HCT116 (cell line): Measurements from ENCODE around the gene IL1RAPL2. TPM values are rescaled to one million over a fixed set of nuclear protein-coding genes. Genes with fewer than 3 reads are reported as not detected.

ENCODE experiments used
- ATAC-seq: fragments of 200-7000 bp; cut with Tn5 transposase; 2 replicates; pipeline ENCODE4 v1.9.1; 2020; ENCODE audit warnings: mild to moderate bottlenecking, moderate library complexity
- BruUV-seq: library from RNA; stranded (reverse); fragments of 400-500 nt; replicated peaks from 2 replicates; lab custom pipeline; 2021; lab: Mats Ljungman, UMichigan
- CTCF ChIA-PET: fragments of 300-600 bp; sonication (Branson Sonifier 250); formaldehyde crosslinking; loops from one replicate; lab custom pipeline; 2021; ENCODE audit warnings: antibody characterized with exemption; lab: Charles Lee
- POLR2A ChIA-PET: fragments of 300-600, 350-600 bp; sonication (Branson Sonifier 250); formaldehyde crosslinking; loops from one replicate; lab custom pipeline; 2021; ENCODE audit warnings: antibody characterized with exemption; lab: Charles Lee
- RAD21 ChIA-PET, 2 experiments: fragments of 300-600 bp; sonication (Branson Sonifier 250); formaldehyde crosslinking; loops; one replicate each; lab custom pipeline; 2023; ENCODE audit warnings: low total read pairs in 2 of 2; ENCODE audit not compliant: uncharacterized antibody in 2 of 2, unreplicated experiment in 2 of 2, low non-redundant PET in 1 of 2; lab: Charles Lee
- DNase-seq: peaks from one replicate; pipeline ENCODE4 v3.0.0-alpha.2; 2010; ENCODE audit warnings: low read depth, low spot score
- H2AFZ ChIP-seq: fragments of 200-600 bp; shearing (Covaris generic), sonication (generic); 2 replicates; pipeline ENCODE4 v1.6.1; 2017; ENCODE audit warnings: low read depth, mixed run types, mixed read lengths, antibody characterized with exemption, low read length; ENCODE audit not compliant: poor library complexity, severe bottlenecking
- H3K27ac ChIP-seq: 2 replicates; pipeline ENCODE4 v1.5.1; 2012; ENCODE audit warnings: low read depth, low read length
- H3K27me3 ChIP-seq: fragments of 200-600 bp; sonication (generic); 2 replicates; pipeline ENCODE4 v1.6.1; 2016; ENCODE audit warnings: mixed run types, low read length, mixed read lengths; ENCODE audit not compliant: insufficient read depth
- H3K36me3 ChIP-seq, 2 experiments: fragments of 200-500 bp in 1 of 2; fragments of 200-600 bp in 1 of 2; sonication (Bioruptor generic) in 1 of 2; sonication (generic) in 1 of 2; 2 replicates each; pipeline versions ENCODE4 v1.5.1 to v1.6.1; 2014 to 2016; ENCODE audit warnings: low read length in 2 of 2, inconsistent platforms in 1 of 2, mixed read lengths in 1 of 2, mixed run types in 1 of 2; ENCODE audit not compliant: insufficient read depth in 2 of 2, control insufficient read depth in 1 of 2
- H3K4me1 ChIP-seq, 2 experiments: fragments of 200-600 bp in 1 of 2; sonication (generic) in 1 of 2; 2 replicates each; pipeline versions ENCODE4 v1.5.1 to v1.6.1; 2012 to 2017; ENCODE audit warnings: low read length in 2 of 2, inconsistent platforms in 1 of 2, mild to moderate bottlenecking in 1 of 2, mixed read lengths in 1 of 2, mixed run types in 1 of 2, moderate library complexity in 1 of 2; ENCODE audit not compliant: insufficient read depth in 2 of 2, control insufficient read depth in 1 of 2
- H3K4me2 ChIP-seq: fragments of 200-600 bp; sonication (generic); 2 replicates; pipeline ENCODE4 v1.6.1; 2017; ENCODE audit warnings: mixed run types, low read length, mixed read lengths
- H3K4me3 ChIP-seq, 2 experiments: fragments of 200-600 bp in 1 of 2; sonication (generic) in 1 of 2; replicated peaks in 1 of 2; 2 replicates each; pipeline ENCODE4 v1.5.1; 2011 to 2016; ENCODE audit warnings: low read length in 2 of 2, control low read depth in 1 of 2, low read depth in 1 of 2, mild to moderate bottlenecking in 1 of 2, mixed read lengths in 1 of 2, mixed run types in 1 of 2
- H3K79me2 ChIP-seq: fragments of 200-600 bp; sonication (generic); 2 replicates; pipeline ENCODE4 v1.6.1; 2017; ENCODE audit warnings: mild to moderate bottlenecking, mixed run types, low read length, moderate library complexity, mixed read lengths; ENCODE audit not compliant: insufficient read depth
- H3K9ac ChIP-seq: fragments of 200-600 bp; sonication (generic); 2 replicates; pipeline ENCODE4 v1.6.1; 2016; ENCODE audit warnings: low read length, mixed read lengths
- H3K9me2 ChIP-seq: fragments of 200-600 bp; sonication (generic), shearing (Covaris generic); 2 replicates; pipeline ENCODE4 v1.6.1; 2017; ENCODE audit warnings: mixed run types, mild to moderate bottlenecking, moderate library complexity; ENCODE audit not compliant: insufficient read depth
- H3K9me3 ChIP-seq, 2 experiments: fragments of 200-500 bp in 1 of 2; fragments of 200-600 bp in 1 of 2; sonication (Bioruptor generic) in 1 of 2; sonication (generic) in 1 of 2; 2 replicates each; pipeline ENCODE4 v1.6.1; 2014 to 2017; ENCODE audit warnings: low read length in 2 of 2, mixed read lengths in 2 of 2, inconsistent platforms in 1 of 2, low read depth in 1 of 2, mild to moderate bottlenecking in 1 of 2, mixed run types in 1 of 2, moderate library complexity in 1 of 2; ENCODE audit not compliant: control insufficient read depth in 1 of 2, insufficient read depth in 1 of 2
- H4K20me1 ChIP-seq: fragments of 200-600 bp; sonication (generic), shearing (Covaris generic); 2 replicates; pipeline ENCODE4 v1.6.1; 2017; ENCODE audit warnings: mixed run types, mild to moderate bottlenecking, moderate library complexity; ENCODE audit not compliant: insufficient read depth
- CBX3 ChIP-seq: IDR thresholded peaks from 2 replicates; pipeline ENCODE4 v1.6.1; 2012; ENCODE audit warnings: low read depth
- CEBPB ChIP-seq: IDR thresholded peaks from 2 replicates; pipeline ENCODE4 v1.6.1; 2012; ENCODE audit warnings: low read depth
- EGR1 ChIP-seq: IDR thresholded peaks from 2 replicates; pipeline ENCODE4 v1.6.1; 2012; ENCODE audit warnings: low read depth
- ELF1 ChIP-seq: IDR thresholded peaks from 2 replicates; pipeline ENCODE4 v1.6.1; 2012; ENCODE audit warnings: low read depth, borderline replicate concordance
- EZH2 ChIP-seq: fragments of 200-600 bp; sonication (generic); IDR thresholded peaks from 2 replicates; pipeline ENCODE4 v1.6.1; 2017; ENCODE audit warnings: antibody characterized with exemption, mixed run types
- EZH2phosphoT487 ChIP-seq: fragments of 200-600 bp; IDR thresholded peaks from 2 replicates; pipeline ENCODE4 v1.6.1; 2018; ENCODE audit warnings: antibody characterized with exemption, borderline replicate concordance
- FOSL1 ChIP-seq: IDR thresholded peaks from 2 replicates; pipeline ENCODE4 v1.6.1; 2012; ENCODE audit warnings: low read depth
- JUND ChIP-seq: IDR thresholded peaks from 2 replicates; pipeline ENCODE4 v1.6.1; 2012
- POLR2A ChIP-seq: IDR thresholded peaks from 2 replicates; pipeline ENCODE4 v1.7.0; 2011; ENCODE audit warnings: borderline replicate concordance; ENCODE audit not compliant: insufficient read depth, insufficient read length; ENCODE audit errors: extremely low read depth
- SIN3A ChIP-seq: IDR thresholded peaks from 2 replicates; pipeline ENCODE4 v1.6.1; 2012; ENCODE audit warnings: low read depth
- SRF ChIP-seq: IDR thresholded peaks from 2 replicates; pipeline ENCODE4 v1.6.1; 2012; ENCODE audit warnings: low read depth
- TCF7L2 ChIP-seq: IDR thresholded peaks from 2 replicates; pipeline ENCODE4 v1.7.0; 2011; ENCODE audit warnings: borderline replicate concordance, inconsistent platforms; ENCODE audit not compliant: insufficient read depth, insufficient read length; ENCODE audit errors: extremely low read depth
- YY1 ChIP-seq: IDR thresholded peaks from 2 replicates; pipeline ENCODE4 v1.6.1; 2011; ENCODE audit warnings: low read length, low read depth, moderate library complexity, mild to moderate bottlenecking; ENCODE audit not compliant: insufficient replicate concordance; ENCODE audit errors: extremely low read depth
- ZFX ChIP-seq: fragments of 450-650 bp; IDR thresholded peaks from 2 replicates; pipeline ENCODE4 v1.6.1; 2017
- ZNF274 ChIP-seq: fragments of 200-500 bp; sonication (Bioruptor generic); IDR thresholded peaks from 2 replicates; pipeline ENCODE4 v1.6.1; 2014; ENCODE audit warnings: mild to moderate bottlenecking, low read depth, low read length, inconsistent platforms
- intact Hi-C: fragments of 100-400 bp; cut with micrococcal nuclease; formaldehyde crosslinking; loops from 2 replicates; pipeline ENCODE4 v1.10.0; 2022
- total RNA-seq: library from RNA; stranded (reverse); gene quantifications from one replicate; pipeline ENCODE4 v1.2.1, GENCODE V29; 2021; ENCODE audit not compliant: unreplicated experiment
- TF ChIP-seq, protein P1 (sequence below): IDR thresholded peaks from 2 replicates; pipeline ENCODE4 v1.6.1; 2012
- TF ChIP-seq, protein P2 (sequence below): IDR thresholded peaks from 2 replicates; pipeline ENCODE4 v1.6.1; 2012
- TF ChIP-seq, protein P3 (sequence below): IDR thresholded peaks from 2 replicates; pipeline ENCODE4 v1.6.1; 2011; ENCODE audit warnings: mild to moderate bottlenecking, low read length, moderate library complexity; ENCODE audit not compliant: insufficient replicate concordance; ENCODE audit errors: extremely low read depth

Gene IL1RAPL2
- total RNA-seq, 1 experiment from 2014 or later: not detected

DNA sequence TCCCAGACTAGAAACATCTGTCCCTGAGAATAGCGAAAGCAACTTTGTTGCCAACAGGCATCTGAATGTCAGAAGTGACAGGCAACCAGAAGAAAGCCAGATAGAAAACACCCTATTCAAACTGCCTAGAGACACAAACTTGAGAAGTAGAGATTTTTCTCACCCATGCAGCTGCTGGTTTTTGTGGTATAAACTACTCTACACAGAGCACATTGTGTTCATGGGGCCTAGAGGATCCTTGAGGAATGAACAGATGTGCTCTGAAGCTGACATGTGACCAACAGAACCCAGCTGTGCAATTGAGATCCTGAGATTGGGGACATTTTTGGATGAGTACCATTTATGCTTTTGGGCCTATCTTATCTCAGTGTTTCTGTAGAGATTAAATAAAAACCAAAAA is 1192.8 kb downstream of the IL1RAPL2 start:
- POLR2A ChIA-PET: no interaction called here
- DNase-seq: no peak

More for the DNA sequence above, 1192.8 kb downstream of the IL1RAPL2 start:
- H3K27ac ChIP-seq: no peak overlapping the region
- no peaks in the 10 kb centered on the region for H3K27me3 ChIP-seq
- intact Hi-C loops: no loop called here
- H3K36me3 ChIP-seq: no peaks in the 10 kb centered on the region
- no peaks in the 10 kb centered on the region for H4K20me1 ChIP-seq
- no peaks in the 10 kb centered on the region for H3K79me2 ChIP-seq
- TF ChIP-seq YY1: no peak
- TF ChIP-seq JUND: no peak
- no peak for TF ChIP-seq ZNF274
- TF ChIP-seq FOSL1: no peak
- TF ChIP-seq ELF1: no peak
- TF ChIP-seq, protein P1, sequence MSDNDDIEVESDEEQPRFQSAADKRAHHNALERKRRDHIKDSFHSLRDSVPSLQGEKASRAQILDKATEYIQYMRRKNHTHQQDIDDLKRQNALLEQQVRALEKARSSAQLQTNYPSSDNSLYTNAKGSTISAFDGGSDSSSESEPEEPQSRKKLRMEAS: no peak
- TF ChIP-seq CBX3: no peak
- TF ChIP-seq SIN3A: no peak
- TF ChIP-seq ZFX: no peak
- TF ChIP-seq EZH2phosphoT487: no peak
- no peak for TF ChIP-seq EZH2
- no peak for TF ChIP-seq TCF7L2
- TF ChIP-seq POLR2A: no peak
- no peak for TF ChIP-seq SRF
- TF ChIP-seq, protein P2, sequence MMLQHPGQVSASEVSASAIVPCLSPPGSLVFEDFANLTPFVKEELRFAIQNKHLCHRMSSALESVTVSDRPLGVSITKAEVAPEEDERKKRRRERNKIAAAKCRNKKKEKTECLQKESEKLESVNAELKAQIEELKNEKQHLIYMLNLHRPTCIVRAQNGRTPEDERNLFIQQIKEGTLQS: no peak
- TF ChIP-seq CEBPB: no peak
- TF ChIP-seq, protein P3, sequence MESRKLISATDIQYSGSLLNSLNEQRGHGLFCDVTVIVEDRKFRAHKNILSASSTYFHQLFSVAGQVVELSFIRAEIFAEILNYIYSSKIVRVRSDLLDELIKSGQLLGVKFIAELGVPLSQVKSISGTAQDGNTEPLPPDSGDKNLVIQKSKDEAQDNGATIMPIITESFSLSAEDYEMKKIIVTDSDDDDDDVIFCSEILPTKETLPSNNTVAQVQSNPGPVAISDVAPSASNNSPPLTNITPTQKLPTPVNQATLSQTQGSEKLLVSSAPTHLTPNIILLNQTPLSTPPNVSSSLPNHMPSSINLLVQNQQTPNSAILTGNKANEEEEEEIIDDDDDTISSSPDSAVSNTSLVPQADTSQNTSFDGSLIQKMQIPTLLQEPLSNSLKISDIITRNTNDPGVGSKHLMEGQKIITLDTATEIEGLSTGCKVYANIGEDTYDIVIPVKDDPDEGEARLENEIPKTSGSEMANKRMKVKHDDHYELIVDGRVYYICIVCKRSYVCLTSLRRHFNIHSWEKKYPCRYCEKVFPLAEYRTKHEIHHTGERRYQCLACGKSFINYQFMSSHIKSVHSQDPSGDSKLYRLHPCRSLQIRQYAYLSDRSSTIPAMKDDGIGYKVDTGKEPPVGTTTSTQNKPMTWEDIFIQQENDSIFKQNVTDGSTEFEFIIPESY: no peak
- TF ChIP-seq EGR1: no peak
- no peak overlapping the region for H2AFZ ChIP-seq
- ChIA-PET CTCF (no interaction called here), RAD21 (no interaction called here)
- no peaks in the 10 kb centered on the region for H3K4me1 ChIP-seq
- no peak overlapping the region for H3K4me2 ChIP-seq
- no peak for ATAC-seq
- BruUV-seq: no TSS peak
- H3K4me3 ChIP-seq: no peak overlapping the region
- no peaks in the 10 kb centered on the region for H3K9me3 ChIP-seq
- H3K9me2 ChIP-seq: no peaks in the 10 kb centered on the region
- H3K9ac ChIP-seq: no peak overlapping the region
